HG03095 (cell line): ENCODE measurements around the gene DEFB131B.
"Not testable (repeated sequence)": the region's sequence is repeated elsewhere in the genome, so short reads cannot be mapped to it uniquely, and the experiment has no call there.

Experiments
- ATAC-seq: cut with Tn5 transposase; IDR thresholded peaks from one replicate; pipeline ENCODE4 v1.9.1; 2021; ENCODE audit warnings: moderate library complexity; ENCODE audit not compliant: unreplicated experiment

Gene DEFB131B, protein sequence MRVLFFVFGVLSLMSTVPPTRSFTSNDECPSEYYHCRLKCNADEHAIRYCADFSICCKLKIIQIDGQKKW

DNA sequence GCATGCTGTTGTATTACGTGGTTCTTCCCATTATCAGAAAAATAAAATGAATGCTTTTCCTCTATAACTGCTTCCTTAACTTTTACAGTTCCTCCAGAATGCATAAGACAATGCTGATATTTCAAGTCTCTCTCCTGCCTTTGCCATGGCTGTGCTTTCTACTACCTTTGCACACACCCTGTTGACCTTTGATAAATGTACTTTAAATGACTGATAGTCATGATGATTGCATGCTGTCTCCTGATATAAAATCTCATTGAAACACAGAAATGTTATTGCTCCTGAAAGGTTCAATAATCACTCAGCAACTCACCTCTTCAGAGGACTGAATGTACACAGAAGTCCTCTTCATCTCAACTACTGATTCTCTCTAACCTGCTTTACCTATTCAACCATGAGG is at the start of gene DEFB131B:
DEFB131B (plus strand) TSS at position 395 of the 400 bp plus-strand sequence; CDS start at position 395, 0 bp downstream.
- ATAC-seq: not testable (repeated sequence)

DNA sequence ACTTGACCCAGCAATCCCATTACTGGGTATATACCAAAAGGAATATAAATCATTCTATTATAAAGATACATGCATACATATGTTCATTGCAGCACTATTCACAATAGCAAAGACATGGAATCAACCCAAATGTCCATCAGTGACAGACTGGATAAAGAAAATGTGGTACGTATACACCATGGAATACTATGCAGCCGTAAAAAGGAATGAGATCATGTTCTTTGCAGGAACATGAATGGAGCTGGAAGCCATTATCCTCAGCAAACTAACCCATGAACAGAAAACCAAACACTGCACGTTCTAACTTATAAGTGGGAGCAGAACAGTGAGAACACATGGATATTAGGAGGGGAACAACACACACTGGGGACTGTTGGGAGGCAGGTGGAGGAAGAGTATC is 49.0 kb upstream of the DEFB131B start:
- not testable (repeated sequence) for ATAC-seq

DNA sequence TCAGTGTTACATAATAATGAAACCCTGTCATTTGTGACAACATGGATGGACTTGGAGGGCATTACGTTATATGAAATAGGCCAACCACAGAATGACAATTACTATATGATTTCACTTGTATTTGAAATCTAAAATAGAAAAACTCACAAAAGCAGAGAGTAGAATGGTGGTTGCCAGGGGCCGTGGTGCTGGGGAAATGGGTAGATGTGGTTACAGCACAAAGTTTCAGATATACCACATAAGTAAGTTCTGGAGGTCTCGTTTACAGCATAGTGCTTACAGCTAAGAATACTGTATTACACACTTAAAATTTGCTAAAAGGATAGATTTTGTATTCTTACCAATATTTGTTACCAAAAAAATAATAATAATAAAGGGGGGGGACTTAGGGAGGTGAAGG is 48.6 kb upstream of the DEFB131B start:
- ATAC-seq: not testable (repeated sequence)

DNA sequence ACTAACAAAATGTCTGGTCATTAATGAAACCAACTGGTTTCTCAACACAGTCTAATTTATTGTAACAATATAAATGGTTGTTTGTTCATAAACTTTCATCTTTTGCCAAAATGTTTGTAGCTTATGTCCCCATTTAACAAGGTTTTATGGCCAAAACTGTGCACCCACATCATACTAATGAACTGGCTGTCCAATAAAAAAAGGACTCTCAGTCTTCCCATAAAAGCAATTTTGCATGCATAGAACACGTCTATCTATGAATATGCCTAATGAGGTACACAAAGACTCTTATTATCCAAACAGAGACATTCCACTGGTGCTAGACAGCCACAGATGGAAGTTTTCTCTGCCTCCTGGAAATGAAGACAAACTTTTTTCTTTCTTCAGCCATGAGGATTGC is 45.4 kb upstream of the DEFB131B start, which contains the start of gene DEFB108B:
DEFB108B (plus strand) TSS at position 390 of the 400 bp plus-strand sequence; CDS start at position 390, 0 bp downstream.
- not testable (repeated sequence) for ATAC-seq

DNA sequence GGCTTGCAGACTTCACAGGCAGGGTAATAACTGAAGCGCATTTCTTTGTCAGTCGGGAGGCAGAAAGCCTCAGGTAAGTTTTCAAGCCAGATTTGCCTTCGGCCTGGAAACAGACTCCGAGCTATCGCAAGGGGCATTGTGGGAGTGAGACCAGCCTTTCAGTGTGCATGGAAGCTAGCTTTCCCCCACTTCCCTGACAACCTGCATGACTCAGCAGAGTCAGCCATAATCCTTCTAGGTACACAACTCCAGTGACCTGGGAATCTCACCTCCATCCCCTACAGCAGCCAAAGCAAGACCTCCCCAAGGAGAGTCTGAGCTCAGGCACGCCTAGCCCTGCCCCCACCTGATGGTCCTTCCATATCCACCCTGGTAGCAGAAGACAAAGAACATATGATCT is 35.5 kb upstream of the DEFB131B start:
- ATAC-seq: not testable (repeated sequence)

DNA sequence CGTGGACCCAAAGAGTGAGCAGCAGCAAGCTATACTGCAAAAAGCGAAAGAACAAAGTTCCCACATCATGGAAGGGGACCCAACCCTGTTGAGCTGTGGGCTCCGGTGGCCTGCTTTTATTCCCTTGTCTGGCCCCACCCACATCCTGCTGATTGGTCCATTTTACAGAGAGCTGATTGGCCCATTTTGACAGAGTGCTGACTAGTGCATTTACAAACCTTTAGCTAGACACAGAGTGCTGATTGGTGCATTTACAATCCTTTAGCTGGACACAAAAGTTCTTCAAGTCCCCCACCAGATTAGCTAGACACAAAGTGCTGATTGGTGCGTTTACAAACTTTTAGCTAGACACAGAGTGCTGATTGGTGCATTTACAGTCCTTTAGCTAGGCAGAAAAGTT is 34.9 kb upstream of the DEFB131B start:
- not testable (repeated sequence) for ATAC-seq

DNA sequence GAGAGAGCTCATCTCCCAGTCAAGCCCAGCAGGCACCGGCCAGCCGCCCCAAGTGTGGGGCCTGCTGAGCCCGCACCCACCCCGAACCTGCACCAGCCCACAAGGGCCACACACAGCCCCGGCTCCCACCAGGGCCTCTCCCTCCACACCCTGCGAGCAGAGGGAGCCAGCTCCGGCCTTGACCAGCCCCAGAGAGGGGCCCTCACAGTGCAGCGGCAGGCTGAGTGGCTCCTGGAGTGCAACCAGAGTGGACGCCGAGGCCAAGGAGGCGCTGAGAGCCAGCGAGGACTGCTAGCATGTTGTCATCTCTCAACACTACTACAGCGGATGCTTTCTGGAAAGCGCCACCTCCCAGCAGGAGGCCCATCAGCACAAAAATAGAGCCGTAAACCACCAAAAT is 34.4 kb upstream of the DEFB131B start:
- ATAC-seq: no peak

DNA sequence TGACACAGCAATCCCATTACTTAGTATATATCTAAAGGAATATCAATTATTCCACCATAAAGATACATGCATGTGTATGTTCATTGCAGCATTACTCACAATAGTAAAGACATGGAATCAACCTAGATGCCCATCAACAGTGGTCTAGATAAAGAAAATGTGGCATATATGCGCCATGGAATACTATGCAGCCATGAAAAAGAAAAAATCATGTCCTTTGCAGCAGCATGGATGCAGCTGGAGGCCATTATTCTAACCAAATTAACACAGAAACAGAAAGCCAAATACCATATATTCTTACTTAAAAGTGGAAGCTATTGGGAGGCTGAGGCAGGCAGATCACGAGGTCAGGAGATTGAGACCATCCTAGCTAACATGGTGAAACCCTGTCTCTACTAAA is 24.4 kb upstream of the DEFB131B start:
- ATAC-seq: not testable (repeated sequence)

DNA sequence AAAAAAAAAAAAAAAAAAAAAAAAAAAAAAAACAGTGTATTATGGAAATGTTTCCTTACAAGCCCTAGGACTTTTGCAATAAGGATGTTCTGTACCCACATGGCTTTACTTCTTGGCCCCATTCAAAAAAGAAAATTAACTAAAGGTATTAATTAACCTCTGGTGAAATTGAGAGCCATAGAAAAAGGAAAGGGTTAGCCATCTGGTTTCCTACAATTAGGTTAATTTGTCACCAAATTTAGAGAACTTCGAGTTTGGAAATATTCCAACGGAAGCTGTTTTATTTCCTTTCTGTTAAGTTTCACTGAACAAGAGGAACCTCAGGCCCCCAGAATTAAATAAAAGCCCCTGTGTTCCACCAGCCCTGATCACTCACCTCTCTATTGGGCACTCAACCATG is 22.4 kb upstream of the DEFB131B start:
- ATAC-seq: not testable (repeated sequence)

DNA sequence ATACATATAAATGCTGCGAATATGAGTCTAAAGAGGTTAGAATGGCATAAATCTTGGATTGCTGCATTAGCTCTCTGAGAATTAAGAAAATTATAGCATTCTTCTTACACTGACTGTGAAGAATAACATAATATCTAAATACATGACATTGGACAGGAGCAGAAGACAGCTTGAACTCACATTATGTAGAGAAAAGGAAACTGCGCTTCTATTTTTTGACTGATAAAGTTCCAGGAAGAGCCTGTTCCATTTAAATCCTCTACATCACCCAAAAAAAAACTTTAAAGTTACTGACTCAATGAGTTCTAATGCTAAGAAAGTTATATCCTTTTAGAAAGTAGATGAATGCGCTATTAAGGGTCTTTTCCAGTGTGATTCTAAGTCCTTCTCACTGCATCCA is 17.4 kb upstream of the DEFB131B start:
- ATAC-seq: not testable (repeated sequence)

DNA sequence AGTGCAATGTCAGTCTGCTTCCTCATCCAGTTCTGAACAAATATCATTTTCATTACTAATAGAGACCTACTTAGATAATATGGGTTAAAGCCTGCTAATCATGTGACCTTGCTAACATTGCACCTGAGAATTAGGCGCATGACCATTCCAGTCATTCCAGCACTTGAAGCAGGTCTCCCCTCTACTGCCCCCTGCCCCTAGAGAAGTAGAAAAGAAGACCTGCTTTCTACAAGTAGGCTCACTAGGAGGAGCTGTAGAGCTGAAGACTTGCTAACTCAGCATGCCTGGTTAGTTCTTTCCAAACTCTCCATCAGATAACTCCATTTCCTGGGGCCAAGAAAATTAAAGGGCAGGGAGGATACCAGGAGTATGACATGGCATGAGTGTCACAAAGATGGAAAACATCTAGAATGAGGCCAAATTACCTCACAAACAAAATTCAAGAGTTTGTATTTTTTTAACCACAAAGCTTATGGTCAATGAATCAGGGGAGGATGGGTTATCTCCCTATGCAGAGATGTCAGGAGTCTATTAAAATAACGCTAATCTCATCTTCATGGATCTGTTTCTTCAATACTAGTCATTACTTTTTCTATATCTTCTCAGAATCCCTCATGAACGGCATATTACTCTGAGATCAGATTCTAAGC is 14.2 kb upstream of the DEFB131B start:
- ATAC-seq: not testable (repeated sequence)

DNA sequence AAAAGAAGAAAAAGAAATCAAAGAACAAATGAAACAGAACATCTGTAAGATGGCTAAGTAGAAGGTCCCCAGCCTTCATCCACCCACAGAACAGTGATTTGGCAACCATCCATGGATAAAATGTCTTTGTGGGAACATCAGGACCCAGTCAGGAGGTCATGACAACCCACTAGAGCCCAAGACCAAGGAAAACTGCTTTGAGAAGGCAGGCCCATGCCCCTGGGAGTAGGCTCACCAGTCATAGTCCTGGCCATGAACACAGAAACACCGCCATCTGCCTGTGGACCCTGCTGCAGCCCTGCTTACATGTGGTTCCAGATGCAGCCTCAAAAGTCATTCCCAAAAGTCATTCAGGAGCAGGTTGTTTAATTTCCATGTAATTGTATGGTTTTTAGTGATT is 11.0 kb upstream of the DEFB131B start:
- ATAC-seq: not testable (repeated sequence)

DNA sequence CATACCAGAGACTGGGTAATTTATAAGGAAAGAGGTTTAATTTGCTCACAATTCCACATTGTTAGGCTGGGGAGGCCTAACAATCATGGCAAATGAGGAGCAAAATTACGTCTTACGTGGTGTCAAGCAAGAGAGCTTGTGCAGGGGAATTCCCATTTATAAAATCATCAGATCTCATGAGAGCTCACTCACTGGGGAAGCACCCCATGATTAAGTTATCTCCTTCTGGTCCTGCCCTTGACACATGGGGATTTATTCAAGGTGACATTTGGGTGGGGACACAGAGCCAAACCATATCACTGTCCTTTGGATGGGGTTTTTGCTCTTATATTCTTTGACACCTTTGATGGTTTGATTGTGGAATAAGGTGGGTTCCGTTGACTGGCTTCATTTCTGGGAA is 8.3 kb upstream of the DEFB131B start:
- not testable (repeated sequence) for ATAC-seq

DNA sequence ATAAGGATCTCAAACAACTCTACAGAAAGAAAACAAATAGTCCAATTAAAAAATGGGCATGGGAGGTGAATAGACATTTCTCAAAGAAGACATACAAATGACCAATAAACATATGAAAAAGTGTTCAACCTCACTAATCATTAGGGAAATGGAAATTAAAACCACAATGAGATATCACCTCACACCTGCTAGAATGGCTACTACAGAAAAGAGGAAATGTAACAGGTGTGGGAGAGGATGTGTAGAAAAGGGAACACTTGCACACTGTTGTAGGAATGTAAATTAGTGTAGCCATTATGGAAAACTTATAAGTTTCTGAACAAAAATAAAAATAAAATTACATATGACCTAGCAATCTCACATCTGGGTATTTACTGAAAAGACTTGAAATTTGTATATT is 7.6 kb upstream of the DEFB131B start:
- not testable (repeated sequence) for ATAC-seq

DNA sequence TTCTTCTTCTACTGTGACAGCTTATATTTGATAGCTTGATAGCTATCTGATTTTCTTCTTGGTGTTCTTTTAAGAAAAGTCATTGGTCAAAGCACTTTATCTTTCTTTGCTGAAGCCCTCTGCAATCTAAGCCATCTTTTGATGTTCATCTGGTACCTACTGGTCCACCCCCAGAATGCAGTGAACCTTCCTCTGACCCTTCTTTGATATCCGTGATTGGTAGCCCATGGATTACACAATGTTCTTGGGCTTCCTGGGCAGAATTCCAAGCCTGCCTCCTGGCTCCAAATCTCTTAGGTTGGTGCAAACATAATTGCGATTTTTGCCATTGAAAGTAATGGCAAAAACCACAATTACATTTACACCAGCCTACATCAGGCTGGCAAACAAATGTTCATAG is 2.0 kb upstream of the DEFB131B start:
- ATAC-seq: not testable (repeated sequence)

DNA sequence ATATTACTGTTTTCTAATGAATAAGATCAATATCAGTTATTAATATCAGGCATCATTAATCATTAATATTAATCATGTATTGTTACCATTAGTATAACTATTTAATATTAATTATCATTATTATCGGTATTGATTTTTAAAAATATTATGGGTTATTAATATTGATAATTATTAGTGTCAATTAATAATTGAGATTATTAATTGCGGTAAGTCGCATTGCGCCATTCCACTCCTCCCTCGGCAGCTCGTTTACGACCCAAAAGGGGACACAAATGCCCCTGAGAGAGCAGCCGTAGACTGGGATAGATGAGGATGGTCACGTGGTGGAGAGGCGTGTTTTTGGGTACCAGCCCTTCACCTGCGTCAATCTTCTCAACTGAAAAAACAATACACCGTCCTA is 7.6 kb downstream of the DEFB131B start:
- ATAC-seq: not testable (repeated sequence)

DNA sequence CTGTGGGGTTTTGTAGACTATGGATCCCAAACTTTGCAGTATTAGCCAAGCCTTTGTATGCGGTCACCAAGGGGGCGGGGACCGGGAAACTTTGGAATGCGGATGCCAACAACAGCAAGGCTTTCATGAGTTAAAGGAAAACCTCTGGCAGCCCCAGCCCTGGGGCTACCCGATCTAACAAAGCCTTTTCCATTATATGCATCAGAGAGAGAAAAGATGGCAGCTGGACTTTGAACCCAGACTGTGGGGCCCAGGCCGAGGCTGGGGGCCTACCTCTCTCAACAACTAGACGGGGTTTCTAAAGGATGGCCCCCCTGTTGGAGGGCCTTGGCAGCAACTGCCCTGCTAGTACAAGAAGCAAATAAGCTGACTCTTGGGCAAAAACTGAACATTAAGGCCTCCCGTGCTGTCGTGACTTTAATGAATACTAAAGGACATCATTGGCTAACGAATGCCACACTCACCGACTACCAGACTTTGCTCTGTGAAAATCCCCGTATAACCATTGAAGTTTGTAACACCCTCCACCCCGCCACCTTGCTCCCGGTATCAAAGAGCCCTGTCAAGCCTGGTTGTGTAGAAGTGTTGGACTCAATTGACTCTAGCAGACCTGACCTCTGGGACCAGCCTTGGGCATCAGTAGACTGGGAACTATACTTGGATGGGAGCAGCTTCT is 10.2 kb downstream of the DEFB131B start:
- not testable (repeated sequence) for ATAC-seq

DNA sequence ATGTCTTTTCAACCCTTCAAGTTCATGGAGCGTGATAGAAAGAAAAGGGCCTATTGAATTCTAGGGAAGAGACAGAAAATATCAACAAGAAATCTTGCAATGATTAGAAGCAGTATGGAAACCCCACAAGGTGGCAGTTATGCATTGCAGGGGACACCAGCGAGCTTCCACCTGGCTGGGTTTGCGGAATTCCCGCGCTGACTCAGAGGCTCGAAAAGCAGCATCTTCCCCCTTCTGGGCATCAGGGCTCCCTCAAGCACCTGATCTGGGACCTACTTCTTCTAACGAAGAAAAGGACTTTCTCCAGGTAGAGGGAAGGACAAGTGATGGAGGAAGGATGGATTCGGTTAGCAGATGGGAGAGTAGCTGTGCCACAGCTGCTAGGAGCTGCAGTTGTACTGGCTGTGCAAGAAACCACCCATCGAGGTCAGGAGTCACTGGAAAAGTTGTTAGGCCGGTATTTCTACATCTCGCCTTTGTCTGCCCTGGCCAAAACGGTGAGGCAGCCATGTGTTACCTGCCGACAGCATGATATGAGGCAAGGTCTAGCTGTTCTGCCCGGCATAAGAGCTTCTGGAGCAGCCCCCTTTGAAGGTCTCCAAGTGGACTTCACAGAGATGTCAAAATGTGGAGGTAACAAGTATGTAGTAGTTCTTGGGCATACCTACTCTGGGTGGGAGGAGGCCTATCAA is 11.1 kb downstream of the DEFB131B start:
- not testable (repeated sequence) for ATAC-seq

DNA sequence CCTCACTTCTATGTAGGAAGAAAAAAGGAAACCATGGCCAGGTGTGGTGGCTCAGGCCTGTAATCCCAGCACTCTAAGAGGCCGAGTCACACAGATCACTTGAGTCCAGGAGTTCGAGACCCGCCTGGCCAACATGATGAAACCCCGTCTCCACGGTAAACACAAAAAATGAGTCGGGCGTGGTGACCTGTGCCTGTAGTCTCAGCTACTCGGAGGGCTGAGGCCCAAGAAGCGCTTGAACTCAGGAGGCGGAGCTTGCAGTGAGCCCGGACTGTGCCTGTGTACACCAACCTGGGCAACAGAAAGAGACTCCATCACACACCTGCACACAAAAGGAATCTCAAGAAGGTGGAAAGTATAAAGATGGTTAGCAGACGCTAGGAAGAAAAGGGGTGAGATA is 17.7 kb downstream of the DEFB131B start:
- ATAC-seq: no peak

DNA sequence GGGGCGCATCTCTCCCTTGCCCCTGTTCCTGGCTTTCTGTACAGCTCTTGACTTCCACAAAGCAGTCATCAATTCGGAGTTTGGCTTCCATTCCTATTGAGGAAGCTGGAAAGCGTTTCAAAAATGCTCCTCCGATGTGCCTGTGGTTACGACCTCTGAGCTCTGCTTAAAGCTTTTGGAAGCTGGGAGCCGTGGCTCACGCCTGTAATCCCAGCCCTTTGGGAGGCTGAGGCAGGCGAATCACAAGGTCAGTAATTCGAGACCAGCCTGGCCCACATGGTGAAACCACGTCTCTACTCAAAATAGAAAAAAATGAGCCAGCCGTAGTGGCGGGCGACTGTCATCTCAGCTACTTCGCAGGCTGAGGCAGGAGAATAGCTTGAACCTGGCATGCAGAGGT is 22.9 kb downstream of the DEFB131B start:
- not testable (repeated sequence) for ATAC-seq

DNA sequence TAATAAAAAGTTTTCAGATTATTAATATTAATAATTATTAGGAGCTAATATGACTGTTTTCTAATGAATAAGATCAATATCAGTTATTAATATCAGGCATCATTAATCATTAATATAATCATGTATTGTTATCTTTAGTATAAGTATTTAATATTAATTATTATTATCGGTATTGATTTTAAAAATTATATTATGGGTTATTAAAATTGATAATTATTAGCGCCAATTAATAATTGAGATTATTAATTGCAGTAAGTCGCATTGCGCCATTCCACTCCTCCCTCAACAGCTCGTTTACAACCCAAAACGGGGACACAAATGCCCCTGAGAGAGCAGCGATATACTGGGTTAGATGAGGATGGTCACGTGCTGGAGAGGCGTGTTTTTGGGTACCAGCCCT is 30.0 kb downstream of the DEFB131B start:
- no peak for ATAC-seq

DNA sequence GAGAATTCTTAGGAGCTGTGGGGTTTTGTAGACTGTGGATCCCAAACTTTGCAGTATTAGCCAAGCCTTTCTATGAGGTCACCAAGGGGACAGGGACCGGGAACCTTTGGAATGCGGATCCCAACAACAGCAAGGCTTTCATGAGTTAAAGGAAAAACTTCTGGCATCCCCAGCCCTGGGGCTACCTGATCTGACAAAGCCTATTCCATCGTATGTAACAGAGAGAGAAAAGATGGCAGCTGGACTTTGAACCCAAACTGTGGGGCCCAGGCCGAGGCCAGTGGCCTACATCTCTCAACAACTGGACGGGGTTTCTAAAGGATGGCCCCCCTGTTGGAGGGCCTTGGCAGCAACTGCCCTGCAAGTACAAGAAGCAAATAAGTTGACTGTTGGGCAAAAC is 32.5 kb downstream of the DEFB131B start:
- not testable (repeated sequence) for ATAC-seq
